Esophagus muscularis mucosa (tissue), 4 donors: Measurements from ENCODE around the gene TBX5. TPM values are rescaled to one million over a fixed set of nuclear protein-coding genes. Genes with fewer than 3 reads are reported as not detected.

Experiments used
- DNase-seq: peaks from one replicate; pipeline ENCODE4 v3.0.0-alpha.2; 2017; ENCODE audit errors: extremely low spot score
- H3K27ac ChIP-seq, 4 donors: fragments of 200-600 bp; sonication (generic); replicated peaks in 1 of 4; 1 replicate in 3 of 4; 2 replicates in 1 of 4; pipeline ENCODE4 v1.5.1; 2016 to 2019; ENCODE audit warnings: mild to moderate bottlenecking in 1 of 4
- H3K27me3 ChIP-seq, 4 donors: fragments of 200-600 bp; sonication (generic); one replicate each; pipeline versions ENCODE4 v1.5.1 to v1.6.0; 2016 to 2019
- H3K36me3 ChIP-seq, 4 donors: fragments of 200-600 bp; sonication (generic); one replicate each; pipeline ENCODE4 v1.5.1; 2016 to 2019
- H3K4me1 ChIP-seq, 4 donors: fragments of 200-600 bp; sonication (generic); one replicate each; pipeline ENCODE4 v1.5.1; 2016 to 2019
- H3K4me3 ChIP-seq, 4 donors: fragments of 200-600 bp; sonication (generic); 1 replicate in 2 of 4; 2 replicates in 2 of 4; pipeline ENCODE4 v1.5.1; 2016 to 2019; ENCODE audit warnings: mild to moderate bottlenecking in 4 of 4, moderate library complexity in 1 of 4
- H3K9me3 ChIP-seq, 4 donors: fragments of 200-600 bp; sonication (generic); 1 replicate in 3 of 4; 2 replicates in 1 of 4; pipeline ENCODE4 v1.5.1; 2016 to 2019
- CTCF ChIP-seq, 3 experiments: fragments of 200-600 bp in 2 of 3; fragments of 450-650 bp in 1 of 3; sonication (generic) in 2 of 3; IDR thresholded peaks; one replicate each; pipeline ENCODE4 v1.5.1; 2017 to 2019; ENCODE audit warnings: antibody characterized with exemption in 3 of 3, mild to moderate bottlenecking in 2 of 3, moderate library complexity in 1 of 3
- EP300 ChIP-seq: sonication (generic); formaldehyde crosslinking; IDR thresholded peaks from one replicate; pipeline ENCODE4 v1.6.1; 2017; ENCODE audit warnings: antibody characterized with exemption
- POLR2A ChIP-seq: fragments of 450-650 bp; IDR thresholded peaks from one replicate; pipeline ENCODE4 v1.6.1; 2017; ENCODE audit warnings: antibody characterized with exemption, moderate library complexity, mild to moderate bottlenecking, low read depth
- POLR2AphosphoS5 ChIP-seq, 2 donors: sonication (generic); formaldehyde crosslinking; IDR thresholded peaks; one replicate each; pipeline ENCODE4 v1.6.1; 2017; ENCODE audit warnings: antibody characterized with exemption in 2 of 2
- WGBS: methylation state at CpG from one replicate; pipeline ENCODE4 v1.1.5; 2018; 5-methylcytosine and 5-hydroxymethylcytosine counted together
- intact Hi-C: fragments of 100-400 bp; cut with DNase I; formaldehyde crosslinking; loops from one replicate; pipeline ENCODE4 v1.15.1; 2023
- total RNA-seq, 4 donors: library from RNA; depleted of rRNA; stranded (reverse); fragments of >200 nt; gene quantifications; one replicate each; pipeline versions ENCODE4 v1.1.0 to v1.2.1, GENCODE V29; 2016

The TBX5 gene
- total RNA-seq, 4 donors from 2014 or later = 20.4 to 34.5 (median 26.2) TPM

- Histone ChIP-seq H3K4me3 (no peak overlapping the region), H3K27me3 (peaks cover 0 to 27% (median 0%) of the 10 kb centered on the region in 4 donors), H3K27ac (peak overlapping the region; percentile 90 to 95 (median 92)), H3K9me3 (no peaks in the 10 kb centered on the region), H3K4me1 (peaks cover 13 to 59% (median 49%) of the 10 kb centered on the region in 4 donors), H3K36me3 (no peaks in the 10 kb centered on the region)
- 65% methylated on average over 8 of the region's 11 CpGs for WGBS
- TF ChIP-seq EP300 = no peak
- TF ChIP-seq POLR2A = no peak
- no peak for TF ChIP-seq POLR2AphosphoS5 (IDR thresholded peaks at IDR 0.05)
- TF ChIP-seq CTCF (IDR thresholded peaks at IDR 0.05) = no peak
- intact Hi-C loops = no loop called here
- no peak for DNase-seq
These were observed 9.1 kb upstream of the TBX5 start for GRCh38 chr12:114414866-114415524.

DNA sequence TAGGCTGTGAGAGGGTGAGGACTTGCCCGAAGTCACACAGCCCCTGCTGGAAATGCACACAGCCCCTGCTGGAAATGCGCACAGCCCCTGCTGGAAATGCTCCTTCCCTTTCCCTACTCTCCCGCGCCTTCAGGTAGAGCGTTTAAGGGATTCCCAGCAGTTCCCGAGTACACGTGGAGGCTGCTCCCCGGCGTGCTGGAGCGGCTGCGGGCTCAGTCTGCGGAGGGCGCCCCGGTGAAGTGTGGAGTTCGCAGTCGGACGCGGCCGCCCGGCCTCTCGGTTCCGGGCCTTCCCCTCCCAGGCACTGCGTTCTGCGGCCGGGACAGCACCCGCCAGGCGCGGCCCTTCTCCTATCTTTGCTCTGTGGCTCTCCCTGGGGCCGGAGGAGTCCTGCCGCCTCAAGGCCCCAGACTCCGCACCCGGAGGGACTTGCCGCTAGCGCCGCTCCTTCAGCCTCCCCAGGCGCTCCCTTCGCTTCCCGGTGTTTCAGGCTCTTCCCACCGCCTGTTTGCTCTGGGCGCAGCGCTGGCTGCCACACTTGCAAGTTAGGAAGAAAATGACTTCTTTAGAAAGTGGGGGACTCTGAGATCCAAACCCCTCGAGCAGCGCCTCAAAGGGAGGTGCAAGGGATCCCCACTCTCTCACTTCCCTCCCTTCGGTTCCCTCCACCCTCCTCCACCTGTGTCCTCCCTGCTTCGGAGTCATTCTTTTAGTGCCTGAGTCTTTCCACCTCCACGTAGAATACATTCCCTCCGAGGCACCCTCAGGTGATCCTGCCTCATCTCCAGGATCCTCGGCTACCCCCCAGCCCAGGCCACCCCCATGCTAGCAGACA, 8.3 kb upstream of the TBX5 start:
- DNase-seq = no peak
- peak overlapping the region; percentile 23 to 44 (median 32) for H3K4me3 ChIP-seq
- H3K4me1 ChIP-seq = peaks cover 17 to 64% (median 52%) of the 10 kb centered on the region in 4 donors
- H3K27me3 ChIP-seq = peaks cover 0 to 23% (median 0%) of the 10 kb centered on the region in 4 donors
- peak overlapping the region; percentile 90 to 95 (median 92) for H3K27ac ChIP-seq
- TF ChIP-seq POLR2AphosphoS5 (IDR thresholded peaks at IDR 0.05) (no peak), CTCF (IDR thresholded peaks at IDR 0.05) (no peak), EP300 (no peak), POLR2A (no peak)
- H3K36me3 ChIP-seq = no peaks in the 10 kb centered on the region
- H3K9me3 ChIP-seq = no peaks in the 10 kb centered on the region
- WGBS = 53% methylated on average over 38 of the region's 48 CpGs
- intact Hi-C loops = no loop called here

- WGBS = 54% methylated on average over 18 of the region's 20 CpGs
- peak overlapping the region; percentile 90 to 95 (median 92) for H3K27ac ChIP-seq
These were observed 7.1 kb upstream of the TBX5 start for GRCh38 chr12:114412825-114413749.

More at GRCh38 chr12:114412825-114413749, 7.1 kb upstream of the TBX5 start:
- Histone ChIP-seq H3K27me3 (peaks cover 0 to 28% (median 0%) of the 10 kb centered on the region in 4 donors), H3K4me1 (peaks cover 17 to 66% (median 58%) of the 10 kb centered on the region in 4 donors), H3K9me3 (no peaks in the 10 kb centered on the region), H3K4me3 (peak overlapping the region; percentile 11 to 41 (median 28)), H3K36me3 (no peaks in the 10 kb centered on the region)
- TF ChIP-seq CTCF (IDR thresholded peaks at IDR 0.05) (no peak), EP300 (no peak)
- no peak for DNase-seq
- intact Hi-C loops = no loop called here
